Daoy (cell line): ENCODE results near the gene SLC6A18. TPM values are rescaled to one million over a fixed set of nuclear protein-coding genes. Genes with fewer than 3 reads are reported as not detected.

ENCODE experiments used
- DNase-seq: peaks from one replicate; pipeline ENCODE4 v3.0.0-alpha.2; 2015; ENCODE audit warnings: low read depth
- total RNA-seq: library from RNA; depleted of rRNA; stranded (reverse); fragments of >200 nt; shearing (Covaris generic); gene quantifications from 2 replicates; pipeline ENCODE4 v1.2.3, GENCODE V29; 2014

SLC6A18 gene
- total RNA-seq, 1 experiment from 2014 or later, result not detected

- DNase-seq, result no peak
Measured at GRCh38 chr5:1203311-1203967, 21.7 kb upstream of the SLC6A18 start.

- no peak for DNase-seq
Measured at GRCh38 chr5:1203968-1204692, 21.1 kb upstream of the SLC6A18 start.

GRCh38 chr5:1204693-1205242 is 20.4 kb upstream of the SLC6A18 start:
- peak; percentile 19 for DNase-seq

GRCh38 chr5:1205255-1206180 is 19.7 kb upstream of the SLC6A18 start:
- no peak for DNase-seq

DNA sequence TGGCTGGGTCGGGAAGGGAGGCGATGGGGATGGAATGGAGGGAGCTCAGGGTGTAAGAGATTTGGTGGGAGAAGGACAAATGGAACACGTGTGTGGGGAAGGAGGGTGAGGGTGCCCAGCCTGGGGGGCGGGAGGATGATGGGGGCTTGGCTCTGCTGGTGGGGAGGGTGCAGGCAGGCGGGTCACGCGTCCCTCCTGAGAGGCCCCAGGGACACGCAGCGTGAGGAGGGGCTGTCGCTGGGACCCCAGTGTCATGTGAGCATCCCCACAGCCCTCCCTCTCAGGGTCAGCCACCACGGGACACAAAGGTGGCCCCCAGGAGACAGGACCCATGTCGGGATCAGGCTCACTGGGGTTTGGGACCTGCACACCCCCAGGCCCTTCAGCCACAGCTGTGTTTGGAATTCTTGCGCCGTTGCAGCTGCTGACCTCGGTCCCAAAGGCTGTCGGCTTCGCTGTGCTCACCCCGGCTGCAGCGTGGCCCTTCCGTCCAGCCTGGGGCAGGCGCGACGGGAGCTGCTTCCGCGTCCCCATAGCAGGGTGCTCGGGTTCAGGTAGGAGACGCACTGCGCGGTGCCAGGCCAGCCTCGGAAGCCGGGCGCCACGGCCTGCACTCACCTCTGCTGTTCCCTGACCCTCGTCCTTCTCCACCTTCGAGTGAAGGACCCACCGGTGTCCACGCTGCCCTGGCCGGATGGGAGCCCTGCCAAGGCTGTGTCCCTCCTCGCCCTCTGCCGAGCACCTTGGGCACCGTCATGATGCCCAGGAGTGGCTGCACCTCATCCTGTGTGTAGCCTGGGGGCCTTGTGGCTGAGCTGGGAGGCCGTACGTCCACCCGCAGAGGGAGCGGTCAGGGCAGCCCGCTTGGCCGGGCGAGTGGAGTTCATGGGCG is 18.4 kb upstream of the SLC6A18 start:
- no peak for DNase-seq

GRCh38 chr5:1207555-1207954 is 17.6 kb upstream of the SLC6A18 start:
- peak; percentile 24 for DNase-seq

- no peak for DNase-seq
Measured at GRCh38 chr5:1208221-1208742, 16.9 kb upstream of the SLC6A18 start.

- peak; percentile 22 for DNase-seq
Measured at GRCh38 chr5:1208743-1209488, 16.3 kb upstream of the SLC6A18 start.

DNA sequence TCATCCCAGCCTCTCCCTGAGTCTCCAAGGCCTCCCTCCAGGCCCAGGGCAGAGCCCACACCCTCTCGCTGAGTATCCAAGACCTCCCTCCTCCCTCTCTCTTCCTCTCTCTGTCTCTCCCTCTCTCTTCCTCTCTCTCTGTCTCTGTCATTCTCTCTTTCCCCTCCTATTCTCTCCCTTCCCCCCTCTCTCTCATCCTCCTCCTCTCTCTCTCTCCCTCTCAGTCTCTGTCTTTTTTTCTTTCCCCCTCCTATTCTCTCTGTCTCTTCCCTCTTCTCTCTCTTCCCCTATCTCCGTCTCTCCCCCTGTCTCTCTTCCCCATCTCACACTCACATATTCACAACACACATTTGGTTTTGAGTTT is 15.7 kb upstream of the SLC6A18 start:
- no peak for DNase-seq

DNA sequence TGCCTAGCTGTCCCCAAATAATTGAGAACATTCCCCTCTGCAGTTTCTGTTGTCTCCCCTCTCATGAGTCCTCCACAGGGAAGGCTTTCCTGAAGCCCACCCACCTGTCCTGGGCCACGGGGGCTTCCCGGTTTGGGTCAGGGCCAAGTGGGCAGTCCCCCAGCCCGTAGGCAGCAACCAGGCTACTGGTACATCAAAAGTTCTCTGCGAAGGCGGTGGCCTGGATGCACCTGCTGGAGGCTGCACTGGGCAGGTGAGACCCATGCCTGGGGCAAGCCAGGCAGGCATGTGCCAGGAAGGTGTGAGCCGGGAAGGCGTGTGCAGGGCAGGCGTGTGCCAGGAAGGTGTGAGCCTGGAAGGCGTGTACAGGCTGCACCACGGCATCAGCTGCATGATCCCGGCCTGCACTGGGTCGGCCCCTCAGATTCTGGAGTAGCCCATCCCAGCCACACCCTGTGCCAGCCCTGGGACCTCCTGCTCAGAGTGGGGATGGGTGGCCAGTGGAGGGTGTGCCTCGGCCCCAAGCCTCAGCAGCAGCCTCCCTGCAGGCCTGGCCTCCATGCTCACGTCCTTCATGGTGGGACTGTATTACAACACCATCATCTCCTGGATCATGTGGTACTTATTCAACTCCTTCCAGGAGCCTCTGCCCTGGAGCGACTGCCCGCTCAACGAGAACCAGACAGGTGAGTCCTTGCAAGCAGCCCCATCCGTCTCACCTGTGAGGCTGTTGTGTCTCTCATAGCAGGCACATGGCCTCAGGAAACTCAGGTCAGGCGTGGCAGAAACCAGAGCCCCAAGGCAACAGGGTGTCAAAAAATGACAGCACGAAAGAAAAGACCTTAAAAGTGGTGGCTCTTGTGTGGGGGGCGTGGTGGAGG is 15.0 kb upstream of the SLC6A18 start:
- no peak for DNase-seq

GRCh38 chr5:1210832-1211251 is 14.3 kb upstream of the SLC6A18 start:
- no peak for DNase-seq

DNA sequence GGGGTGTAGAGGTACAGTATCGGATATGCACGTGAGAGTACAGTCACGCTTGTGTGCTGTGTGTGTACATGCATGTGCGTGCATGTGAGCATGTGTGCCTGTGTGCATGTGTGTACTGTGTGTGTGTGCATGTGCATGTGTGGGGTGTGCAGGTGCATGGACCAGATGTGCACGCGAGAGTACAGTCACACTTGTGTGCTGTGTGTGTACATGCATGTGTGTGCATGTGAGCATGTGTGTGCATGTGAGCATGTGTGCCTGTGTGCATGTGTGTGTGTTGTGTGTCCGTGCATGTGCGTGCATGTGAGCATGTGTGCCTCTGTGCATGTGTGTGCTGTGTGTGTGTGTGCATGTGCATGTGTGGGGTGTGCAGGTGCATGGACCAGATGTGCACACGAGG is 13.5 kb upstream of the SLC6A18 start:
- DNase-seq, result no peak

GRCh38 chr5:1212271-1212670 is 12.9 kb upstream of the SLC6A18 start:
- DNase-seq, result no peak

- no peak for DNase-seq
Measured at GRCh38 chr5:1212881-1213280, 12.3 kb upstream of the SLC6A18 start.

- no peak for DNase-seq
Measured at GRCh38 chr5:1213508-1214162, 11.5 kb upstream of the SLC6A18 start.

DNA sequence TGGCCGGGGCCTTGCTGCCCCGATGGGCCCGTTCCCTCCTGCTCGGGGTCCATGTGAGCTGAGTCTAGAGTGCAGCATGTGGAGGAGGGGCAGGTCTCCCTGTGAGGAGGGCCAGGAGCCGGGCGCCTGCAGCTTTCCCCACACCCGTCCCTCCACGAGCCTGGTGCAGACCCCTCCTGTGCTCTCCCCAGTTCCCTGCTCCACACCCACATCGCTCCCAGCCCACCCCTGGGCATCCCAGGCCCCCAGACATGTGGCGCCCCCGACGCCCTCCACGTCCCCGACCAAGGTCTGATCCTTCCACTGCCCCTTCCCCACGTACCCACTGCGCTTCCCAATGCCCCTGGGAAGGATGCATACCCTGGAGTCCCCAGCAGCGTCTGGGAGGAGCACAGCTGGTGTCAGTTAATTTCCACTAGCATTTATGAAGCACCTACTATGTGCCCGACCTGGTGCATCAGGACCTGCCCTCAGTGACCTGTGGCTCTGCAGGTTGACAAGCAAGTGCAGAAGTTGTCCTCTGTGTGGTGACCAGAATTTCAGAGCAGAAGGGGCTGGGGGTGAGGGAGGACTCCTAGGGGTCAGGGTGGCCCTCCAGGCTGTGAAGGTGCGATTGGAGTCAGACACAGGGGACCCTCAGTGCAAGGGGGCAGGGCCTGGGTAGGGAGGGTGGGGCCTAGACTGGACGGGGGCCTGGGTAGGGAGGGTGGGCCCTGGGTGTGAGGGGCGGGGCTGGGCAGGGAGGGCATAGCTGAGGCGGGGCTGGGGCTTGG is 10.8 kb upstream of the SLC6A18 start:
- no peak for DNase-seq

- no peak for DNase-seq
Measured at GRCh38 chr5:1214936-1215220, 10.3 kb upstream of the SLC6A18 start.
